Prostate gland (tissue), 2 donors: ENCODE data around the gene SLC9C2.

Source experiments
- POLR2A ChIP-seq: fragments of 450-650 bp; IDR thresholded peaks from one replicate; pipeline ENCODE4 v1.6.1; 2016; ENCODE audit warnings: antibody characterized with exemption, mild to moderate bottlenecking
- TF ChIP-seq, protein P1 (sequence below), 4 experiments: fragments of 200-600 bp in 2 of 4; fragments of 450-650 bp in 2 of 4; sonication (generic) in 2 of 4; IDR thresholded peaks; 1 replicate in 3 of 4; 2 replicates in 1 of 4; pipeline ENCODE4 v1.5.1; 2016 to 2019; ENCODE audit warnings: antibody characterized with exemption in 4 of 4, mild to moderate bottlenecking in 2 of 4, moderate library complexity in 2 of 4

- TF ChIP-seq, protein P1, sequence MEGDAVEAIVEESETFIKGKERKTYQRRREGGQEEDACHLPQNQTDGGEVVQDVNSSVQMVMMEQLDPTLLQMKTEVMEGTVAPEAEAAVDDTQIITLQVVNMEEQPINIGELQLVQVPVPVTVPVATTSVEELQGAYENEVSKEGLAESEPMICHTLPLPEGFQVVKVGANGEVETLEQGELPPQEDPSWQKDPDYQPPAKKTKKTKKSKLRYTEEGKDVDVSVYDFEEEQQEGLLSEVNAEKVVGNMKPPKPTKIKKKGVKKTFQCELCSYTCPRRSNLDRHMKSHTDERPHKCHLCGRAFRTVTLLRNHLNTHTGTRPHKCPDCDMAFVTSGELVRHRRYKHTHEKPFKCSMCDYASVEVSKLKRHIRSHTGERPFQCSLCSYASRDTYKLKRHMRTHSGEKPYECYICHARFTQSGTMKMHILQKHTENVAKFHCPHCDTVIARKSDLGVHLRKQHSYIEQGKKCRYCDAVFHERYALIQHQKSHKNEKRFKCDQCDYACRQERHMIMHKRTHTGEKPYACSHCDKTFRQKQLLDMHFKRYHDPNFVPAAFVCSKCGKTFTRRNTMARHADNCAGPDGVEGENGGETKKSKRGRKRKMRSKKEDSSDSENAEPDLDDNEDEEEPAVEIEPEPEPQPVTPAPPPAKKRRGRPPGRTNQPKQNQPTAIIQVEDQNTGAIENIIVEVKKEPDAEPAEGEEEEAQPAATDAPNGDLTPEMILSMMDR (IDR thresholded peaks at IDR 0.05), result no peak
- no peak for TF ChIP-seq POLR2A
These were observed 94.3 kb downstream of the SLC9C2 start for GRCh38 chr1:173508541-173508940.
